Anterior cingulate cortex (tissue), 58 donors: ENCODE results near the gene EMILIN1.
A peak's percentile ranks its signal among the peaks of the same experiment; 100 is the strongest.

Experiments
- DNase-seq, 58 donors: peaks; one replicate each; lab custom pipeline; 2025; lab: John Stamatoyannopoulos, UW

Gene EMILIN1

DNA sequence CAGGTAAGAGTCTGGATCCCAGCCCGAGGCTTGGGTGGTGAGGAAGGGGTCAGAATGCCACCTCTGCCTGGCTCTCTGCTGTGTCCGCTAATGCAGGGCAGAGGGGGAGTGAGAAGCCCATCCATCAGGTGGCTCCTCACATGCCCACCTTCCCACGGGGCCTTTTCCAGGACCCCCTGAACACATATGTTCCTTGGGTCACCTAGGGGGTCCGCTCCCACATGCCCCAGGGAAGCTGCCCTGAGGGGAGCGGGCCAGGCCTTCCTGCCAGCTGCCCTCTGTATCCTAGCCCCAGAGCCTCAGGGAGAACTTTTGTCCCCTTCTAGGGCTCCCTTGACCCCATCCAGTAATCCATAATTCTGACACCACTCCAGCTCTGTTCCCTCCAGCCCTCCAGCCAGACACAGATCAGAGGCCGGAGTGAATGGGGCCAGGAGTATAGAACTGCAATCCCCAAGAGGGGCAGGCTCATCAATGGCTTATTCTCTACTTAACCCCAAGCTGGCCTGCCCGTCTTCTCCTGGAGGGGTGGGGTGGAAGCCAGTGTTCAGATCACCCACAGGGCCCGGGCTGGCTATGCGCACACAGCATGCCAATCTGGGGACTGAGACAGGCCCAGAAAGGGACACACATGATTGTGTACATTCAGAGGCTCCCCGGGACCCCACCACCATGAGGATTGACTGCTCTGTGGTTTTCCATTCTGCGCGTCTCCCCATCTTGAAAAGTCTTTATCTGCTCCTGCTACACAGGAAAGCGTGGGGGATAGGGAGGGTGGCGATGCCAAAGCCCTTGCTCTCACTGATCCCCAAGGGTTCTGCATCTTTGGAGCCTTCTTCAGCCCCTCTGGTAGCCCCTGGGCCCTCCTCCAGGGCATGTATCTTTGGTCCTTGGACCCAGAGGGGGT lies 1.1 kb downstream of the EMILIN1 start:
- no peak for DNase-seq

DNA sequence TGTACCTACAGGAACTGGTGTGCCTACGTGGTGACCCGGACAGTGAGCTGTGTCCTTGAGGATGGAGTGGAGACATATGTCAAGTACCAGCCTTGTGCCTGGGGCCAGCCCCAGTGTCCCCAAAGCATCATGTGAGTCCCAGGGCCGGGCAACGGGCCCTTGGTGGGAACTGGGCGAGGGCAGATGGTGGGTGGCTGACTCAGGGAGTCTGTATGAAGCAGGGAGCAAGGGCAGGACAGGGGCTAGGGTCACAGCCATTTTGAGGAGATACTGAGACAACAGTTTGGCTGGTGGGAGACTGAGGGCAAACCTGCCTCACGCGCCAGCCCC lies 1.7 kb downstream of the EMILIN1 start:
- DNase-seq, result no peak

GRCh38 chr2:27080603-27080936 lies 2.2 kb downstream of the EMILIN1 start:
- no peak for DNase-seq

- DNase-seq, result no peak
Measured at GRCh38 chr2:27081984-27082772, 3.8 kb downstream of the EMILIN1 start.

GRCh38 chr2:27082773-27083409 lies 4.5 kb downstream of the EMILIN1 start:
- no peak for DNase-seq

- no peak for DNase-seq
Measured at GRCh38 chr2:27083410-27084296, 5.2 kb downstream of the EMILIN1 start.

- DNase-seq, result no peak
Measured at GRCh38 chr2:27084297-27085061, 6.1 kb downstream of the EMILIN1 start.

GRCh38 chr2:27085062-27085672 lies 6.8 kb downstream of the EMILIN1 start:
- no peak for DNase-seq

GRCh38 chr2:27085673-27086089 lies 7.3 kb downstream of the EMILIN1 start:
- peak in 54 of 58 donors; percentile 13 to 79 (median 58) for DNase-seq

DNA sequence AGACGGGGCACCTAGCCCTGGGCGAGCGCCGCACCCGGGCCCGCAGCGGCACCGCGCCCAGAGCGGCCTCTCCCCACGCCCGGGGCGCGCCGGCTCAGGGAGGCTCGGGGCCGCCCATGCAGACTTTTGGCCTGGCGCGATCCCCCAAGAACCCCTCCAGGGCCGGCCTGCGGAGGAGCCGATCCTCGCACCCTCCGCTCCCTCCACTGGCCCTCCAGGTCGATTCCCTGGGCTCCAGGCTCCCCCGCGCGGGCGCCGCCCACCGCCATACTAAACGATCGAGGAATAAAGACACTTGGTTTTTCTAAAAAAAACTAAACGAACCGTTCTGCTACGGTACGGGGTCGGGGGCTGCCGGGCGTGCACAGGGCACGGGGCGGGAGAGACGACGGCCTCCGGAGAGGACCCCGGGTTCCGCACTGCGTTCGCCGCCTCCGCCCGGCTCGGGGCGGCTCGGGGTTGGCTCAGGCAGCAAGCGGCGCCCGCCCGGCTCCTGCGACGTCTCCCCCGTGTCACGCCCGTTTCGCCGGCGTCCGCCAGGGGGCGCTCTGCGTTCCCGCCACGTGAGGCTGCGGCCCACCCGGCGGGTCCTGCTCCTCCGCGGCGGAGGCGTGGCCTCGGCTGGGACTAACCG lies 7.8 kb downstream of the EMILIN1 start:
- peak; percentile 64 to 96 (median 92) for DNase-seq

DNA sequence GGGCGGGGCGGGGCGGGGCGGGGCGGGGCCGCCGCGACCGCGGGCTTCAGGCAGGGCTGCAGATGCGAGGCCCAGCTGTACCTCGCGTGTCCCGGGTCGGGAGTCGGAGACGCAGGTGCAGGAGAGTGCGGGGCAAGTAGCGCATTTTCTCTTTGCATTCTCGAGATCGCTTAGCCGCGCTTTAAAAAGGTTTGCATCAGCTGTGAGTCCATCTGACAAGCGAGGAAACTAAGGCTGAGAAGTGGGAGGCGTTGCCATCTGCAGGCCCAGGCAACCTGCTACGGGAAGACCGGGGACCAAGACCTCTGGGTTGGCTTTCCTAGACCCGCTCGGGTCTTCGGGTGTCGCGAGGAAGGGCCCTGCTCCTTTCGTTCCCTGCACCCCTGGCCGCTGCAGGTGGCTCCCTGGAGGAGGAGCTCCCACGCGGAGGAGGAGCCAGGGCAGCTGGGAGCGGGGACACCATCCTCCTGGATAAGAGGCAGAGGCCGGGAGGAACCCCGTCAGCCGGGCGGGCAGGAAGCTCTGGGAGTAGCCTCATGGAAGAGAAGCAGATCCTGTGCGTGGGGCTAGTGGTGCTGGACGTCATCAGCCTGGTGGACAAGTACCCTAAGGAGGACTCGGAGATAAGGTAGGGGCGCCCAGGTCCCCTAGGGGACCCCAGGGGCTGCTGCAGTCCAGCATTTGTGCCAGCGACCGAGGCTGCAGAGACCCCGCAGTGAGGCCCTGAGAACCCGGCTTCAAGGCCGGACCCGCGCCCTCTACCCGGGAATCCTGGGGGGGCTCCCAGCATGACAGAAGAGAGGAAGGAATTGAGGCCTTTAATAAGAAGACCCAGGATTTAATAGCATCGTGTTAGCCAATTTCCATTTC lies 8.5 kb downstream of the EMILIN1 start, which contains the start of gene KHK:
Gene KHK (plus strand): TSS at position 49 of the 870 bp plus-strand sequence. CDS start 488 bp downstream, at position 537.
- DNase-seq, result peak in 35 of 58 donors; percentile 32 to 78 (median 61)

- no peak for DNase-seq
Measured at GRCh38 chr2:27087823-27088410, 9.5 kb downstream of the EMILIN1 start.

GRCh38 chr2:27088634-27089033 lies 10.2 kb downstream of the EMILIN1 start:
- DNase-seq, result no peak

GRCh38 chr2:27089111-27089954 lies 10.9 kb downstream of the EMILIN1 start:
- no peak for DNase-seq

DNA sequence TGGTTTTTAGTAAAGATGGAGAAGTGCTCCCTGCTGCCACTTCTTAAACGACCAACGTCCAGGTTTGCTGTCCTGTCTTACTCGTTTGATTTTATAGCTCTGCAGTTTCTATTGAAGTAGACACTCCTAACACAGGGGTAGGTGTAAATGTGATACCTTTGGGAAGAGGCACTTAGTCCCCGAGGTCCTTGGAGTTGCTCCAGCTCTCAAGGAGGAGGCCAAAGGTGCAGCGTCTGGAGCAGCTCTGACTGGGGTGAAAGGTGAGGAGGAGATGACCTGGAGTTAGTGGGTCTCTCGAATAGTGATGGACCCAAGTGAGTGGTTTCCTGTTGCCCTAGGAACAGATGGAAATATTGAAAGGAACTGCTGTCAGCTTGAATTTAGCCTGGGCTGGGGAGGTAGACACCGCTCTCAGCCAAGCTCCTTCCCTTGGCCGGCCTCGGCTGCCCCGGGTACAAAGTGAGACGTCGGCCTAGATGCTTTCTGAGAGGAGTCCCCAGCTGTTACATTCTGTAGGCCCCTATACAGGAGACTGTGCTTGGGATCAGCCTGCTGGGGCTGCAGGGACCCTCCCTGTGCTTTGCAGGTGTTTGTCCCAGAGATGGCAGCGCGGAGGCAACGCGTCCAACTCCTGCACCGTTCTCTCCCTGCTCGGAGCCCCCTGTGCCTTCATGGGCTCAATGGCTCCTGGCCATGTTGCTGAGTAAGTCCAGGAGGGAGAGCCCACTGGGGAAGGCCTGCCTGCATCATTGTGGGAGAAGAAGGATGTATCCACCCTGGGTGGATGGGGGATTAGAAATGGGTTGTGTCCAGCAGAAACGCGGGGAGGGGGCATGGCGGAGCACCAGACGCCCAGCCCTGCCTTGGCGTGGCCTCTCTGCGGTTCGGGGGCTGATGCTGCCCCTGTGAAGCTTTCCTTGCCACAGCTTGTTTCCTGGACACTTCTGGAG lies 13.6 kb downstream of the EMILIN1 start:
- DNase-seq, result no peak
